Activated CD8-positive, alpha-beta memory T cell treated with anti-CD3 and anti-CD28 coated beads, Interleukin-2, amount 10 ng/mL, durations not matched to agents 7 days and 5 days (primary cell): ENCODE results near the gene OTULIN. TPM values are rescaled to one million over a fixed set of nuclear protein-coding genes. Genes with fewer than 3 reads are reported as not detected.

Source experiments
- ATAC-seq: fragments of 150-1000 bp; cut with Tn5 transposase; one replicate; pipeline ENCODE4 v1.10.0; 2021; ENCODE audit warnings: moderate library complexity
- CTCF ChIA-PET: fragments of 350-600 bp; sonication (Branson Sonifier 250); formaldehyde crosslinking; loops from one replicate; lab custom pipeline; 2021; ENCODE audit warnings: antibody characterized with exemption; lab: Charles Lee
- DNase-seq: peaks from one replicate; pipeline ENCODE4 v3.0.0-alpha.2; 2020
- H3K27ac Mint-ChIP-seq: one replicate; pipeline ENCODE4 v1.8.0; 2021; ENCODE audit warnings: mild to moderate bottlenecking, mixed read lengths
- H3K27me3 Mint-ChIP-seq: one replicate; pipeline ENCODE4 v1.8.0; 2021; ENCODE audit warnings: mixed read lengths
- H3K36me3 Mint-ChIP-seq: one replicate; pipeline ENCODE4 v1.8.0; 2021; ENCODE audit warnings: mild to moderate bottlenecking, mixed read lengths
- H3K4me1 Mint-ChIP-seq: one replicate; pipeline ENCODE4 v1.8.0; 2021; ENCODE audit warnings: mixed read lengths
- H3K4me3 Mint-ChIP-seq: one replicate; pipeline ENCODE4 v1.8.0; 2021; ENCODE audit warnings: mild to moderate bottlenecking, moderate library complexity, mixed read lengths
- H3K9me3 Mint-ChIP-seq: one replicate; pipeline ENCODE4 v1.8.0; 2022; ENCODE audit warnings: low read depth, mixed read lengths
- total RNA-seq, 2 experiments: library from RNA; stranded (reverse); gene quantifications; one replicate each; pipeline ENCODE4 v1.2.3, GENCODE V29; 2021

OTULIN gene
- total RNA-seq, 2 experiments from 2014 or later = 87.8 to 123 TPM

GRCh38 chr5:14730881-14731280, 66.4 kb downstream of the OTULIN start:
- ATAC-seq (no peak), DNase-seq (no peak)
- no peak overlapping the region for H3K27ac Mint-ChIP-seq
- CTCF ChIA-PET = interaction anchor here (0.7 kb wide), 1 partner anchor 272 kb away, joined by 4 read pairs; no protein-coding TSS in a partner anchor
- no peak overlapping the region for H3K4me3 Mint-ChIP-seq
- no peaks in the 10 kb centered on the region for H3K27me3 Mint-ChIP-seq
- H3K36me3 Mint-ChIP-seq = no peaks in the 10 kb centered on the region
- H3K4me1 Mint-ChIP-seq = peaks cover 4% of the 10 kb centered on the region
- H3K9me3 Mint-ChIP-seq = no peaks in the 10 kb centered on the region

DNA sequence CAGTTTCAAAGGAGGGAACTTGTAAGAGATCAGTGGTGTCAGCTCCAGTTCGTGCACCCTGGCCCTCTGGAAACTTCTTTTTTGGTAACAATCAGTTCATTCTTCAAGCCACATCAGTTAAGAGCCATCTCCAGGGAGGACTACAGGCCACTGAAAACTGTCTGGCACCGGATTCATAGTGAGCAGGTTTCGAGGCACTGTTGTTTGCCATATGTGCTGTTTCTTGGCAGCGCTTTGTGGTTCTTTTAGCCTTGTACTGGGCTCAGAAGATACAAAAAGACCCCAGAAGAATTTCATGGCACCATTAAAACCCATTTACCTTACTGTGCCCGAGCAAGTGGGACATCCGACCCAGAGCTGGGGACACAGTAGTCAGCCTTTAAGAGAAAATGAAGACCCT, 68.5 kb downstream of the OTULIN start:
- no peaks in the 10 kb centered on the region for H3K9me3 Mint-ChIP-seq
- H3K4me1 Mint-ChIP-seq = no peaks in the 10 kb centered on the region
- H3K36me3 Mint-ChIP-seq = no peaks in the 10 kb centered on the region
- H3K4me3 Mint-ChIP-seq = no peak overlapping the region
- DNase-seq (no peak), ATAC-seq (no peak)
- H3K27ac Mint-ChIP-seq = no peak overlapping the region
- H3K27me3 Mint-ChIP-seq = no peaks in the 10 kb centered on the region
- CTCF ChIA-PET = interaction anchor here (1.1 to 1.5 kb wide), 3 partner anchors 49 to 282 kb away, joined by 4 to 7 read pairs (median 4); no protein-coding TSS in a partner anchor

- Mint-ChIP-seq H3K4me3 (no peak overlapping the region), H3K27me3 (no peaks in the 10 kb centered on the region), H3K27ac (no peak overlapping the region), H3K36me3 (no peaks in the 10 kb centered on the region), H3K4me1 (no peaks in the 10 kb centered on the region), H3K9me3 (no peaks in the 10 kb centered on the region)
- DNase-seq = no peak
- CTCF ChIA-PET = interaction anchor here (1.4 kb wide), 1 partner anchor 281 kb away, joined by 4 read pairs; no protein-coding TSS in a partner anchor
- ATAC-seq = no peak
Measured at GRCh38 chr5:14733661-14734060, 69.1 kb downstream of the OTULIN start.

GRCh38 chr5:14734396-14734795, 69.9 kb downstream of the OTULIN start:
- ATAC-seq (no peak), DNase-seq (no peak)
- Mint-ChIP-seq H3K36me3 (no peaks in the 10 kb centered on the region), H3K9me3 (no peaks in the 10 kb centered on the region), H3K27ac (no peak overlapping the region), H3K4me1 (no peaks in the 10 kb centered on the region), H3K27me3 (no peaks in the 10 kb centered on the region), H3K4me3 (no peak overlapping the region)
- CTCF ChIA-PET = no interaction called here

- H3K4me3 Mint-ChIP-seq = no peak overlapping the region
- no peaks in the 10 kb centered on the region for H3K9me3 Mint-ChIP-seq
- no peaks in the 10 kb centered on the region for H3K36me3 Mint-ChIP-seq
- ATAC-seq (no peak), DNase-seq (no peak)
- H3K4me1 Mint-ChIP-seq = no peaks in the 10 kb centered on the region
- no peaks in the 10 kb centered on the region for H3K27me3 Mint-ChIP-seq
- H3K27ac Mint-ChIP-seq = no peak overlapping the region
- CTCF ChIA-PET = no interaction called here
Measured at GRCh38 chr5:14735944-14736343, 71.4 kb downstream of the OTULIN start.

- no peaks in the 10 kb centered on the region for H3K27me3 Mint-ChIP-seq
- DNase-seq = no peak
- H3K27ac Mint-ChIP-seq = no peak overlapping the region
Measured at GRCh38 chr5:14737291-14737690, 72.8 kb downstream of the OTULIN start.

DNA sequence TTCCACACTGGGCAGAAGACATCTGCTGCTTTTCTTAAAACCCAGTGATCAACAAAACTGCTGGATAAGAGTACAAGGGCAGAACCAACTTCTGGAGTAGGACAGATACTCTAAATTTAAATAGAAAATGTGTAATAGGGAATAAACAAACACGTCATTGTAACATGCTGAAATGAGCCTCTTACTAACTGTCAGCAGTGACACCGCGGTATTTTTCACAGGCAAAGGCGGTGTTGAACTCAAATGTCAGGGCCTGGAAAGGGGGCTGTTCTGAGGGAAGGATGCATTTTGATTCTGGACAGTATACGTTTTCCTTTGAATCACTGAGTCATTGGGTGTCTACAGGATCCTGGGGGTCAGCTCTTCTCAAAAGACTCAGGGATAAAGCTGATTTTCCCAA, 73.5 kb downstream of the OTULIN start:
- H3K27ac Mint-ChIP-seq = no peak overlapping the region
- no peaks in the 10 kb centered on the region for H3K9me3 Mint-ChIP-seq
- H3K27me3 Mint-ChIP-seq = no peaks in the 10 kb centered on the region
- H3K4me3 Mint-ChIP-seq = no peak overlapping the region
- H3K4me1 Mint-ChIP-seq = peaks cover 9% of the 10 kb centered on the region
- peaks cover 2% of the 10 kb centered on the region for H3K36me3 Mint-ChIP-seq
- ATAC-seq = no peak
- CTCF ChIA-PET = no interaction called here
- DNase-seq = no peak

More at GRCh38 chr5:14737291-14737690, 72.8 kb downstream of the OTULIN start:
- Mint-ChIP-seq H3K36me3 (peaks cover 2% of the 10 kb centered on the region), H3K4me3 (no peak overlapping the region), H3K9me3 (no peaks in the 10 kb centered on the region), H3K4me1 (peaks cover 8% of the 10 kb centered on the region)
- CTCF ChIA-PET = interaction anchor here (1.0 kb wide), 1 partner anchor 9 kb away, joined by 3 read pairs; no protein-coding TSS in a partner anchor
- no peak for ATAC-seq

DNA sequence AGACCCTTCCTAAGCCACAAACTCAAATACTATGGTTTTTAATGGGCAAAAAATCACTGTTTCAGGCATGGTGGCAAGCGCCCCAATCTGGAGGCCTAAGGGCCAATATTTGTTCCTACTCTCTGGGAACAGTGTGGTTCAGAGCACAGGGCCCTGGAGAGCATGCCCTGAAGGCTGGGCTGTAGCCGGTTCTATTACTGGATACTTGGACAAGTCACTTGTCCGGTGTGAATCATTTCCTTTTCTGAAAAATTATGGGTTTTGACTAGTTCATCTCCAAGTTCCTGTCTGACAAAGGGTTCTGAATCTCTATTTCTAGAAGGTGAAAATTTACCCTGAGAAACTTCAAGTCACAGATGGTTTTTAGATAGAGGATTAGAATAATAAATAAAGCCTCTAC, 75.0 kb downstream of the OTULIN start:
- Mint-ChIP-seq H3K4me3 (no peak overlapping the region), H3K27ac (no peak overlapping the region), H3K27me3 (no peaks in the 10 kb centered on the region), H3K36me3 (peaks cover 2% of the 10 kb centered on the region), H3K4me1 (peaks cover 14% of the 10 kb centered on the region), H3K9me3 (no peaks in the 10 kb centered on the region)
- DNase-seq = no peak
- CTCF ChIA-PET = interaction anchor here (0.9 to 1.4 kb wide), 2 partner anchors 11 to 13 kb away, joined by 3 read pairs; no protein-coding TSS in a partner anchor
- ATAC-seq = no peak

GRCh38 chr5:14739981-14740380, 75.5 kb downstream of the OTULIN start:
- CTCF ChIA-PET = interaction anchor here (0.9 to 1.4 kb wide), 2 partner anchors 11 to 13 kb away, joined by 3 read pairs; no protein-coding TSS in a partner anchor
- DNase-seq = no peak
- peaks cover 16% of the 10 kb centered on the region for H3K4me1 Mint-ChIP-seq
- no peaks in the 10 kb centered on the region for H3K27me3 Mint-ChIP-seq
- ATAC-seq = no peak
- H3K4me3 Mint-ChIP-seq = no peak overlapping the region
- no peaks in the 10 kb centered on the region for H3K9me3 Mint-ChIP-seq
- H3K36me3 Mint-ChIP-seq = peaks cover 2% of the 10 kb centered on the region
- H3K27ac Mint-ChIP-seq = no peak overlapping the region

- Mint-ChIP-seq H3K36me3 (peaks cover 7% of the 10 kb centered on the region), H3K27ac (no peak overlapping the region), H3K27me3 (no peaks in the 10 kb centered on the region), H3K9me3 (no peaks in the 10 kb centered on the region), H3K4me1 (peaks cover 26% of the 10 kb centered on the region), H3K4me3 (no peak overlapping the region)
- CTCF ChIA-PET = no interaction called here
- ATAC-seq = no peak
- no peak for DNase-seq
Measured at GRCh38 chr5:14741131-14741530, 76.6 kb downstream of the OTULIN start.

DNA sequence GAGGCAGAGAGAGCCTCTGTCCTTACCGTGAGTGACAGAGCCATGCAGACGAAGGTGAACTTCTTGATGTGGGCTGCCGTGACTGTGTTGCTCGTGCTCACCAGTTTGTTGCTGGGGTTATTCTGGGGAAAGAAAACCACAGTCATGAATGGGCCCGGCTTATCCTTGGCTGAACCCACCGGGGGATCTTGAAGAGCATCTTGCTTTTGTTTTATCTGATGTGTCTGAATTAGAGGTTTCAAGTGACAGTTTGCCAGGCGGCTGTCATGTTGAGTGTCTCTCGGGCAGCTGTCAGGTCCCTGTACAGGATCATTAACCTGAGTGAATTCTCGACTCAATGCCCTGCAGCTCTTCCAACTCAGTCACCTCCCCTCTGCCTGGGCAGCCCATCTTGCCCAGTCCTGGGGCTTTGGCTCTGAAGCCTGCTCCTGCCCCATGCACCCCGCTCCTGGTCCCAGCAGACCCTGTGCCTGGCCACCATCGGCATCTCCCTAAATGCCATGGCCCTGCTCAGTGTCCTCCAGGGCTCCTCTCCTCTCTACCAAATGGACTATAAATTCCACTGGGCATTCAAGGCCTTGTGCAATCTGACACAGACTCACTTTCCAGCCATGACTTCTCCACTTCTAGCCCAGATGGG, 77.4 kb downstream of the OTULIN start:
- DNase-seq (no peak), ATAC-seq (no peak)
- Mint-ChIP-seq H3K36me3 (peaks cover 7% of the 10 kb centered on the region), H3K4me3 (no peak overlapping the region), H3K27ac (no peak overlapping the region), H3K4me1 (peaks cover 27% of the 10 kb centered on the region), H3K9me3 (no peaks in the 10 kb centered on the region), H3K27me3 (no peaks in the 10 kb centered on the region)
- CTCF ChIA-PET = no interaction called here

GRCh38 chr5:14742498-14742897, 78.0 kb downstream of the OTULIN start:
- no peak for DNase-seq
- ATAC-seq = no peak
- Mint-ChIP-seq H3K36me3 (peaks cover 8% of the 10 kb centered on the region), H3K27ac (no peak overlapping the region), H3K4me1 (peaks cover 27% of the 10 kb centered on the region), H3K9me3 (no peaks in the 10 kb centered on the region), H3K27me3 (no peaks in the 10 kb centered on the region), H3K4me3 (no peak overlapping the region)
- CTCF ChIA-PET = interaction anchor here (1.3 to 1.5 kb wide), 2 partner anchors 15 to 248 kb away, joined by 3 read pairs; no protein-coding TSS in a partner anchor

GRCh38 chr5:14743601-14744295, 79.2 kb downstream of the OTULIN start:
- CTCF ChIA-PET = interaction anchor here (0.7 to 1.5 kb wide), 3 partner anchors 15 to 247 kb away, joined by 3 read pairs; no protein-coding TSS in a partner anchor
- no peak for ATAC-seq
- Mint-ChIP-seq H3K4me1 (peaks cover 27% of the 10 kb centered on the region), H3K27ac (no peak overlapping the region), H3K9me3 (no peaks in the 10 kb centered on the region), H3K4me3 (no peak overlapping the region), H3K27me3 (no peaks in the 10 kb centered on the region), H3K36me3 (peaks cover 9% of the 10 kb centered on the region)
- no peak for DNase-seq
